T-helper 17 cell (primary cell): Measurements from ENCODE around the gene STK35. TPM values are rescaled to one million over a fixed set of nuclear protein-coding genes. Genes with fewer than 3 reads are reported as not detected.
"Not testable (repeated sequence)": the region's sequence is repeated elsewhere in the genome, so short reads cannot be mapped to it uniquely, and the experiment has no call there.

ENCODE experiments used
- ATAC-seq: fragments of 150-1000 bp; cut with Tn5 transposase; 2 replicates; pipeline ENCODE4 v1.10.0; 2021; ENCODE audit warnings: mild to moderate bottlenecking, moderate library complexity
- DNase-seq, 3 donors: peaks; one replicate each; pipeline versions ENCODE4 v3.0.0 to v3.0.0-alpha.2; 2020 to 2021
- H3K9me3 ChIP-seq: one replicate; pipeline ENCODE4 v1.7.0; 2013; ENCODE audit warnings: low read length, mild to moderate bottlenecking; ENCODE audit not compliant: control insufficient read depth, poor library complexity, severe bottlenecking
- H3K27ac Mint-ChIP-seq: one replicate; pipeline ENCODE4 v1.8.0; 2022; ENCODE audit warnings: mild to moderate bottlenecking, moderate library complexity, mixed read lengths
- H3K27me3 Mint-ChIP-seq: one replicate; pipeline ENCODE4 v1.8.0; 2022; ENCODE audit warnings: mixed read lengths
- H3K36me3 Mint-ChIP-seq: one replicate; pipeline ENCODE4 v1.8.0; 2022; ENCODE audit warnings: low read depth, mixed read lengths
- H3K4me1 Mint-ChIP-seq: one replicate; pipeline ENCODE4 v1.8.0; 2022; ENCODE audit warnings: mild to moderate bottlenecking, mixed read lengths
- H3K4me3 Mint-ChIP-seq: one replicate; pipeline ENCODE4 v1.8.0; 2022; ENCODE audit warnings: mild to moderate bottlenecking, moderate library complexity, mixed read lengths
- total RNA-seq, 4 donors: library from RNA in 2 of 4; stranded (reverse) in 2 of 4; gene quantifications; one replicate each; pipeline ENCODE4 v1.2.3 and lab custom pipeline; 2022 to 2026

The STK35 gene
- total RNA-seq, 2 donors from 2014 or later: 16.4 to 17.8 TPM

- ATAC-seq (no peak), DNase-seq (no peak)
- no peak overlapping the region for H3K4me3 Mint-ChIP-seq
- no peaks in the 10 kb centered on the region for H3K9me3 ChIP-seq
- peaks cover 32% of the 10 kb centered on the region for H3K27me3 Mint-ChIP-seq
- H3K27ac Mint-ChIP-seq: no peak overlapping the region
- peaks cover 3% of the 10 kb centered on the region for H3K4me1 Mint-ChIP-seq
- H3K36me3 Mint-ChIP-seq: peaks cover 2% of the 10 kb centered on the region
Observed at GRCh38 chr20:2176946-2177345, 75.3 kb downstream of the STK35 start.

GRCh38 chr20:2178318-2179232, 76.9 kb downstream of the STK35 start:
- Mint-ChIP-seq H3K27me3 (peaks cover 21% of the 10 kb centered on the region), H3K36me3 (no peaks in the 10 kb centered on the region), H3K27ac (no peak overlapping the region), H3K4me1 (no peaks in the 10 kb centered on the region), H3K4me3 (no peak overlapping the region)
- H3K9me3 ChIP-seq: no peaks in the 10 kb centered on the region
- DNase-seq: no peak
- no peak for ATAC-seq

- Mint-ChIP-seq H3K27me3 (peaks cover 23% of the 10 kb centered on the region), H3K4me3 (no peak overlapping the region), H3K27ac (no peak overlapping the region), H3K36me3 (no peaks in the 10 kb centered on the region), H3K4me1 (peaks cover 2% of the 10 kb centered on the region)
- DNase-seq (no peak), ATAC-seq (no peak)
- H3K9me3 ChIP-seq: no peaks in the 10 kb centered on the region
Observed at GRCh38 chr20:2179233-2179580, 77.6 kb downstream of the STK35 start.

GRCh38 chr20:2179949-2180348, 78.3 kb downstream of the STK35 start:
- Mint-ChIP-seq H3K27ac (no peak overlapping the region), H3K4me1 (peaks cover 2% of the 10 kb centered on the region), H3K4me3 (no peak overlapping the region), H3K27me3 (peaks cover 24% of the 10 kb centered on the region), H3K36me3 (no peaks in the 10 kb centered on the region)
- DNase-seq (no peak), ATAC-seq (no peak)
- no peaks in the 10 kb centered on the region for H3K9me3 ChIP-seq

GRCh38 chr20:2183381-2183780, 81.8 kb downstream of the STK35 start:
- no peak overlapping the region for H3K27ac Mint-ChIP-seq
- H3K4me3 Mint-ChIP-seq: no peak overlapping the region
- no peaks in the 10 kb centered on the region for H3K9me3 ChIP-seq
- H3K27me3 Mint-ChIP-seq: peaks cover 11% of the 10 kb centered on the region
- no peaks in the 10 kb centered on the region for H3K36me3 Mint-ChIP-seq
- no peak for DNase-seq
- peaks cover 2% of the 10 kb centered on the region for H3K4me1 Mint-ChIP-seq
- no peak for ATAC-seq

- peaks cover 12% of the 10 kb centered on the region for H3K27me3 Mint-ChIP-seq
- not testable (repeated sequence) for ATAC-seq, H3K4me1 Mint-ChIP-seq, H3K27ac Mint-ChIP-seq, H3K36me3 Mint-ChIP-seq, H3K9me3 ChIP-seq, DNase-seq, H3K4me3 Mint-ChIP-seq
Observed at GRCh38 chr20:2184933-2185332, 83.3 kb downstream of the STK35 start.

- Mint-ChIP-seq H3K4me1 (no peaks in the 10 kb centered on the region), H3K4me3 (no peak overlapping the region), H3K27ac (no peak overlapping the region), H3K36me3 (peaks cover 4% of the 10 kb centered on the region), H3K27me3 (peaks cover 70% of the 10 kb centered on the region)
- H3K9me3 ChIP-seq: no peaks in the 10 kb centered on the region
- DNase-seq: no peak
- no peak for ATAC-seq
Observed at GRCh38 chr20:2195614-2196013, 94.0 kb downstream of the STK35 start.

- no peak for DNase-seq
Observed at GRCh38 chr20:2197166-2197565, 95.5 kb downstream of the STK35 start.

More at GRCh38 chr20:2197166-2197565, 95.5 kb downstream of the STK35 start:
- H3K4me1 Mint-ChIP-seq: no peaks in the 10 kb centered on the region
- ATAC-seq: no peak
- no peaks in the 10 kb centered on the region for H3K9me3 ChIP-seq
- H3K36me3 Mint-ChIP-seq: peaks cover 2% of the 10 kb centered on the region
- H3K4me3 Mint-ChIP-seq: no peak overlapping the region
- peaks cover 67% of the 10 kb centered on the region for H3K27me3 Mint-ChIP-seq
- H3K27ac Mint-ChIP-seq: no peak overlapping the region

Other genes with a start within 250 kb of the STK35 start
- 1 to 10 TPM in 1 of 2 donors, under 1 TPM in 1; 0.86 to 2.6 TPM for gene SIRPA, start 206.4 kb upstream of the STK35 start, total RNA-seq
- gene PDYN, start 107.8 kb upstream of the STK35 start, total RNA-seq: not detected
- gene TGM3, start 194.2 kb downstream of the STK35 start, total RNA-seq: not detected